Activated T-helper 1 cell treated with anti-CD3 and anti-CD28 coated beads, Interleukin-2, amount 50 U/mL, for 16 hours (primary cell): Measurements from ENCODE around the gene ROPN1.
"Not testable (repeated sequence)": the region's sequence is repeated elsewhere in the genome, so short reads cannot be mapped to it uniquely, and the experiment has no call there.

Source experiments
- DNase-seq, 2 donors: peaks; one replicate each; pipeline ENCODE4 v3.0.0-alpha.2; 2020; ENCODE audit warnings: low read depth in 1 of 2, low spot score in 1 of 2

Gene ROPN1

GRCh38 chr3:123991730-123992588, at the start of gene ROPN1:
Gene ROPN1 (minus strand): TSS chr3:123992124. CDS start chr3:123980481, 11,643 bp downstream.
- not testable (repeated sequence) for DNase-seq

- no peak for DNase-seq
Observed at GRCh38 chr3:124041553-124041952, 49.6 kb upstream of the ROPN1 start.

GRCh38 chr3:124037326-124037725, 45.4 kb upstream of the ROPN1 start:
- no peak for DNase-seq

GRCh38 chr3:124036214-124036613, 44.3 kb upstream of the ROPN1 start:
- DNase-seq, result not testable (repeated sequence)

GRCh38 chr3:124035463-124036121, 43.7 kb upstream of the ROPN1 start:
- no peak for DNase-seq

GRCh38 chr3:124034844-124035152, 42.9 kb upstream of the ROPN1 start:
- no peak for DNase-seq

GRCh38 chr3:124034016-124034843, 42.3 kb upstream of the ROPN1 start:
- no peak for DNase-seq

GRCh38 chr3:124033360-124034015, 41.6 kb upstream of the ROPN1 start, which contains the start of gene KALRN:
Gene KALRN (plus strand): TSS chr3:124033369.
- DNase-seq, result no peak

- peak; percentile 30 to 31 for DNase-seq
Observed at GRCh38 chr3:124032881-124033359, 41.0 kb upstream of the ROPN1 start.

- no peak for DNase-seq
Observed at GRCh38 chr3:124032311-124032880, 40.5 kb upstream of the ROPN1 start.

- no peak for DNase-seq
Observed at GRCh38 chr3:124026516-124026915, 34.6 kb upstream of the ROPN1 start.

- DNase-seq, result not testable (repeated sequence)
Observed at GRCh38 chr3:124023531-124023930, 31.6 kb upstream of the ROPN1 start.

GRCh38 chr3:124019291-124019690, 27.4 kb upstream of the ROPN1 start:
- DNase-seq, result no peak

GRCh38 chr3:124017502-124017901, 25.6 kb upstream of the ROPN1 start:
- DNase-seq, result not testable (repeated sequence)

- not testable (repeated sequence) for DNase-seq
Observed at GRCh38 chr3:124016483-124016882, 24.6 kb upstream of the ROPN1 start.

- no peak for DNase-seq
Observed at GRCh38 chr3:124014366-124014942, 22.5 kb upstream of the ROPN1 start.

- DNase-seq, result not testable (repeated sequence)
Observed at GRCh38 chr3:124008321-124008720, 16.4 kb upstream of the ROPN1 start.

GRCh38 chr3:124007186-124007585, 15.3 kb upstream of the ROPN1 start:
- DNase-seq, result no peak

- DNase-seq, result not testable (repeated sequence)
Observed at GRCh38 chr3:124002405-124003079, 10.6 kb upstream of the ROPN1 start.

GRCh38 chr3:124001366-124001765, 9.4 kb upstream of the ROPN1 start:
- DNase-seq, result not testable (repeated sequence)
